ENCODE measurements around the gene ABTB1. TPM values are rescaled to one million over a fixed set of nuclear protein-coding genes. Genes with fewer than 3 reads are reported as not detected.

Gene ABTB1
- total and polyA plus RNA-seq, 9 of the 15 experiments (the other 6 are each of a cell fraction or from before 2014, with no cell fraction given): 0.04 to 2.3 (median 0.55) TPM; not detected in 1

- Histone ChIP-seq H2AFZ (ENCODE audit: low read depth, low read length) (peak overlapping the region; percentile 68; the same call in 1 of the 2 replicates), H3K4me2 (ENCODE audit: insufficient read depth, low read length) (peak overlapping the region; percentile 73), H3K79me2 (ENCODE audit: control insufficient read depth, insufficient read depth, low read length) (no peaks in the 10 kb centered on the region), H3K9ac (ENCODE audit: insufficient read depth in 1 of 2, low read depth in 2 of 2, low read length in 2 of 2) (peak overlapping the region; percentile 82 to 97), H3K9me3 (replicated peaks; ENCODE audit: control insufficient read depth, insufficient read depth, low read depth, low read length) (no peaks in the 10 kb centered on the region), H3K36me3 (ENCODE audit: control insufficient read depth, insufficient read depth, low read length) (peaks cover 2% of the 10 kb centered on the region; the same call in 1 of the 3 replicates), H4K20me1 (replicated peaks; ENCODE audit: control insufficient read depth, insufficient read depth, low read length) (0 out of 2 replicates have a peak, but pooled peaks cover 4% of the 10 kb centered on the region), H3K9me1 (ENCODE audit: control insufficient read depth, insufficient read depth, low read length) (no peaks in the 10 kb centered on the region), H3K27me3 (ENCODE audit: control insufficient read depth in 2 of 2, insufficient read depth in 2 of 2, low read length in 2 of 2) (no peaks in the 10 kb centered on the region), H3K4me3 (peak overlapping the region; percentile 52), H3K27ac (ENCODE audit: extremely low read depth, low read depth, low read length) (peak overlapping the region; percentile 83), H3K4me1 (replicated peaks in 1 of 2; ENCODE audit: control insufficient read depth in 2 of 2, insufficient read depth in 2 of 2, low read length in 2 of 2) (peaks cover 0 to 32% of the 10 kb centered on the region in 2 experiments; a peak in 2 of 5 replicates)
- DNase-seq (ENCODE audit: extremely low read depth in 1 of 4, low spot score in 3 of 4) (peak; percentile 13 to 44 (median 28)), FAIRE-seq (no peak), ATAC-seq (peak; percentile 29)
- in situ Hi-C loops (cut with MboI): no loop called here
- 57% methylated on average over 5 of the region's 44 CpGs for WGBS (ENCODE audit: insufficient coverage, low coverage, missing lambda C conversion rate)
- ChIA-PET CTCF (ENCODE audit: low intra/inter-chr PET ratio) (no interaction called here), POLR2A (interaction anchor here (1.0 kb wide), 1 partner anchor 12 kb away, joined by 3 read pairs; no protein-coding TSS in a partner anchor)
- no TSS peak for BruUV-seq (replicated peaks)
- intact Hi-C loops (cut with micrococcal nuclease): no loop called here
- 0 out of 2 replicates have a peak, but pooled peaks have one; percentile 44 for TF ChIP-seq SAFB (IDR thresholded peaks at IDR 0.05; ENCODE audit: borderline replicate concordance, low read depth, low read length)
- TF ChIP-seq MTA3 (IDR thresholded peaks at IDR 0.05; ENCODE audit: borderline replicate concordance): 0 out of 2 replicates have a peak, but pooled peaks have one; percentile 16
- TF ChIP-seq AFF4 (CRISPR knock-in tag; IDR thresholded peaks at IDR 0.05): no peak
- TF ChIP-seq ZNF740 (CRISPR knock-in tag; IDR thresholded peaks at IDR 0.05): no peak
- no peak for TF ChIP-seq ZNF740 (tag; IDR thresholded peaks at IDR 0.05)
- no peak for TF ChIP-seq ATF1 (CRISPR knock-in tag; IDR thresholded peaks at IDR 0.05)
- TF ChIP-seq ATF1 (tag; IDR thresholded peaks at IDR 0.05): peak; percentile 59
- TF ChIP-seq ETV5 (CRISPR knock-in tag; IDR thresholded peaks at IDR 0.05; ENCODE audit: low read depth): 0 out of 2 replicates have a peak, but pooled peaks have one; percentile 14
- TF ChIP-seq JUNB (CRISPR knock-in tag; conservative IDR thresholded peaks at IDR 0.05): no peak
- TF ChIP-seq ATF7 (IDR thresholded peaks at IDR 0.05): peak; percentile 25; the same call in 1 of the 2 replicates
- TF ChIP-seq HMBOX1 (IDR thresholded peaks at IDR 0.05): no peak
- TF ChIP-seq HMGN3 (IDR thresholded peaks at IDR 0.05; ENCODE audit: borderline replicate concordance, extremely low read depth, insufficient read length, low read depth, low read length): peak; percentile 20
- 0 out of 2 replicates have a peak, but pooled peaks have one; percentile 19 for TF ChIP-seq CREM (IDR thresholded peaks at IDR 0.05; ENCODE audit: low read depth)
Observed at GRCh38 chr3:127671523-127672428, 976 bp upstream of the ABTB1 start.

All from K562 (cell line).